Ovary (tissue), 3 donors: ENCODE results near the gene TRDMT1.

Source experiments
- POLR2A ChIP-seq: fragments of 450-650 bp; IDR thresholded peaks from one replicate; pipeline ENCODE4 v1.6.1; 2017; ENCODE audit warnings: antibody characterized with exemption, mild to moderate bottlenecking, moderate library complexity
- TF ChIP-seq, protein P1 (sequence below), 3 donors: fragments of 450-650 bp in 2 of 3; fragments of 200-600 bp in 1 of 3; IDR thresholded peaks; one replicate each; pipeline versions ENCODE4 v1.5.1 to v1.8.0; 2016 to 2022; ENCODE audit warnings: antibody characterized with exemption in 3 of 3, mild to moderate bottlenecking in 1 of 3
- donor health status: DM: no; HTN: no; CAD: no.

DNA sequence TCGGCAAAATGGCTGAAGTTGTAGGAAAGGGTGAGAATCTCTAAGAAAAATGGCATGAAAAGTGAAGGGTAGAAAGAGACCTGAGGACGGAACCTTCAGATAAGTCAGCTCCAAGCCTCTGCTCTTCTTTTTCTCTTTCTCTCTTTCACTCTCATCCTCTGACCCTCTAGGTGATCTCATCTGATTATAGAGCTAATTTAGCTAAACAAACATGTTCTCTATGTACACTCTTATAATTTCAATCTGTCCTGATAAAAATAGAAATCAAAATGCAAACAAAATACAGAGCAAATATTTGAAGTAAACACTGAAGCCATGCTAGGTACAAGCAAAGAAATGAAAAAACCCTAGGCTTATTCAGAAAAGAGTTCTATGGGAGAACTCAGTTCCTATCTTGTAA lies 57.4 kb downstream of the TRDMT1 start:
- no peak for TF ChIP-seq POLR2A
- TF ChIP-seq, protein P1, sequence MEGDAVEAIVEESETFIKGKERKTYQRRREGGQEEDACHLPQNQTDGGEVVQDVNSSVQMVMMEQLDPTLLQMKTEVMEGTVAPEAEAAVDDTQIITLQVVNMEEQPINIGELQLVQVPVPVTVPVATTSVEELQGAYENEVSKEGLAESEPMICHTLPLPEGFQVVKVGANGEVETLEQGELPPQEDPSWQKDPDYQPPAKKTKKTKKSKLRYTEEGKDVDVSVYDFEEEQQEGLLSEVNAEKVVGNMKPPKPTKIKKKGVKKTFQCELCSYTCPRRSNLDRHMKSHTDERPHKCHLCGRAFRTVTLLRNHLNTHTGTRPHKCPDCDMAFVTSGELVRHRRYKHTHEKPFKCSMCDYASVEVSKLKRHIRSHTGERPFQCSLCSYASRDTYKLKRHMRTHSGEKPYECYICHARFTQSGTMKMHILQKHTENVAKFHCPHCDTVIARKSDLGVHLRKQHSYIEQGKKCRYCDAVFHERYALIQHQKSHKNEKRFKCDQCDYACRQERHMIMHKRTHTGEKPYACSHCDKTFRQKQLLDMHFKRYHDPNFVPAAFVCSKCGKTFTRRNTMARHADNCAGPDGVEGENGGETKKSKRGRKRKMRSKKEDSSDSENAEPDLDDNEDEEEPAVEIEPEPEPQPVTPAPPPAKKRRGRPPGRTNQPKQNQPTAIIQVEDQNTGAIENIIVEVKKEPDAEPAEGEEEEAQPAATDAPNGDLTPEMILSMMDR (IDR thresholded peaks at IDR 0.05): no peak
